ENCODE data around the gene TSEN15.

DNA sequence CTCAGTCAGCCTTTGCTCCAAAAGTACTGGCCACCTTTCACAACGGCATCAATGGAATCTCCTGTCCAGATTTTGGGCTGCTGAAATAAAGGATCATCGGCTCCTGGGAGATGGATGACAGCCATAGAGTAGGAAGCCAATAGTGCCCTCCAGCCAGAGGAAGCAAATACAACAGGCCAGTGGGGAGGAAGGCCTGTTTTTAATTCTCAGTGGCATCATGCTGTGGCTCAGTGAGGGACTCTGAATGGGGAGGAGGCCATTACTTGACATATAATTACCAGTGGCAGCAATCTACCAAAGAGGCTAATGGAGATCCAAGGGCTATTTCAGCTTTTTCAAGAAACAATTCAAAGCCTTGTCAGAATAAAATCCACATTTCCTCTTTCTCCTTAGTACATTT is 40.7 kb upstream of the TSEN15 start:
- TF ChIP-seq ZNF391 (tag by site-specific recombination; IDR thresholded peaks at IDR 0.05; ENCODE audit: borderline replicate concordance, low read depth) (no peak), ZNF830 (tag by site-specific recombination; IDR thresholded peaks at IDR 0.05; ENCODE audit: low read depth) (no peak), ZNF174 (tag by site-specific recombination; IDR thresholded peaks at IDR 0.05) (no peak), CTCF (tag by site-specific recombination; IDR thresholded peaks at IDR 0.05) (no peak), ZNF341 (tag by site-specific recombination; IDR thresholded peaks at IDR 0.05; ENCODE audit: low read depth) (no peak), YY1 (tag by site-specific recombination; IDR thresholded peaks at IDR 0.05) (no peak), ZSCAN5A (tag by site-specific recombination; IDR thresholded peaks at IDR 0.05) (no peak), BCL11A (tag by site-specific recombination; IDR thresholded peaks at IDR 0.05; ENCODE audit: low read depth) (no peak), SETDB1 (IDR thresholded peaks at IDR 0.05; ENCODE audit: insufficient read length, low read length) (no peak), GLI2 (tag by site-specific recombination; IDR thresholded peaks at IDR 0.05; ENCODE audit: borderline replicate concordance, low read depth) (no peak), SALL2 (tag by site-specific recombination; IDR thresholded peaks at IDR 0.05; ENCODE audit: borderline replicate concordance) (no peak), ZEB2 (tag by site-specific recombination; IDR thresholded peaks at IDR 0.05) (no peak), ZNF37A (tag by site-specific recombination; IDR thresholded peaks at IDR 0.05) (no peak)
- TF ChIP-seq, protein P1, sequence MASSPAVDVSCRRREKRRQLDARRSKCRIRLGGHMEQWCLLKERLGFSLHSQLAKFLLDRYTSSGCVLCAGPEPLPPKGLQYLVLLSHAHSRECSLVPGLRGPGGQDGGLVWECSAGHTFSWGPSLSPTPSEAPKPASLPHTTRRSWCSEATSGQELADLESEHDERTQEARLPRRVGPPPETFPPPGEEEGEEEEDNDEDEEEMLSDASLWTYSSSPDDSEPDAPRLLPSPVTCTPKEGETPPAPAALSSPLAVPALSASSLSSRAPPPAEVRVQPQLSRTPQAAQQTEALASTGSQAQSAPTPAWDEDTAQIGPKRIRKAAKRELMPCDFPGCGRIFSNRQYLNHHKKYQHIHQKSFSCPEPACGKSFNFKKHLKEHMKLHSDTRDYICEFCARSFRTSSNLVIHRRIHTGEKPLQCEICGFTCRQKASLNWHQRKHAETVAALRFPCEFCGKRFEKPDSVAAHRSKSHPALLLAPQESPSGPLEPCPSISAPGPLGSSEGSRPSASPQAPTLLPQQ (tag by site-specific recombination; IDR thresholded peaks at IDR 0.05), result no peak

Measured in HEK293 (cell line).